ENCODE data around the gene KRTAP10-12.

Gene KRTAP10-12

GRCh38 chr21:44729336-44730027, 32.5 kb downstream of the KRTAP10-12 start:
- no peak for DNase-seq (ENCODE audit: low read depth)
- H3K4me3 ChIP-seq (ENCODE audit: low read depth, low read length), result no peak overlapping the region
- TF ChIP-seq MYC (IDR thresholded peaks at IDR 0.05; ENCODE audit: low read depth, low read length) (no peak), MAX (IDR thresholded peaks at IDR 0.05; ENCODE audit: low read depth, low read length) (no peak)

GRCh38 chr21:44730028-44730395, 33.0 kb downstream of the KRTAP10-12 start:
- DNase-seq (ENCODE audit: low read depth), result no peak
- no peak overlapping the region for H3K4me3 ChIP-seq (ENCODE audit: low read depth, low read length)
- TF ChIP-seq MYC (IDR thresholded peaks at IDR 0.05; ENCODE audit: low read depth, low read length), result no peak
- no peak for TF ChIP-seq CTCF (IDR thresholded peaks at IDR 0.05; ENCODE audit: low read depth, low read length)
- TF ChIP-seq MAX (IDR thresholded peaks at IDR 0.05; ENCODE audit: low read depth, low read length), result no peak
- TF ChIP-seq POLR2A (IDR thresholded peaks at IDR 0.05; ENCODE audit: extremely low read depth, insufficient read length), result no peak

GRCh38 chr21:44730951-44731579, 34.1 kb downstream of the KRTAP10-12 start:
- TF ChIP-seq MAX (IDR thresholded peaks at IDR 0.05; ENCODE audit: low read depth, low read length), result no peak
- 0 out of 2 replicates have a peak, but pooled peaks have one; percentile 3 for TF ChIP-seq MYC (IDR thresholded peaks at IDR 0.05; ENCODE audit: low read depth, low read length)
- H3K4me3 ChIP-seq (ENCODE audit: low read depth, low read length), result no peak overlapping the region
- DNase-seq (ENCODE audit: low read depth), result peak; percentile 85

GRCh38 chr21:44732263-44732662, 35.3 kb downstream of the KRTAP10-12 start:
- no peak for DNase-seq (ENCODE audit: low read depth)
- no peak overlapping the region for H3K4me3 ChIP-seq (ENCODE audit: low read depth, low read length)
- TF ChIP-seq CTCF (IDR thresholded peaks at IDR 0.05; ENCODE audit: low read depth, low read length), result no peak

GRCh38 chr21:44732956-44733355, 36.0 kb downstream of the KRTAP10-12 start:
- TF ChIP-seq CTCF (IDR thresholded peaks at IDR 0.05; ENCODE audit: low read depth, low read length) (no peak), MYC (IDR thresholded peaks at IDR 0.05; ENCODE audit: low read depth, low read length) (no peak), POLR2A (IDR thresholded peaks at IDR 0.05; ENCODE audit: extremely low read depth, insufficient read length) (no peak), MAX (IDR thresholded peaks at IDR 0.05; ENCODE audit: low read depth, low read length) (no peak)
- H3K4me3 ChIP-seq (ENCODE audit: low read depth, low read length), result no peak overlapping the region
- no peak for DNase-seq (ENCODE audit: low read depth)

- no peak overlapping the region for H3K4me3 ChIP-seq (ENCODE audit: low read depth, low read length)
- DNase-seq (ENCODE audit: low read depth), result no peak
- TF ChIP-seq CTCF (IDR thresholded peaks at IDR 0.05; ENCODE audit: low read depth, low read length) (no peak), MYC (IDR thresholded peaks at IDR 0.05; ENCODE audit: low read depth, low read length) (no peak), POLR2A (IDR thresholded peaks at IDR 0.05; ENCODE audit: extremely low read depth, insufficient read length) (no peak), MAX (IDR thresholded peaks at IDR 0.05; ENCODE audit: low read depth, low read length) (no peak)
Measured at GRCh38 chr21:44734026-44734745, 37.2 kb downstream of the KRTAP10-12 start.

Measured in NB4 (cell line).